ENCODE measurements around the gene FBN2.

DNA sequence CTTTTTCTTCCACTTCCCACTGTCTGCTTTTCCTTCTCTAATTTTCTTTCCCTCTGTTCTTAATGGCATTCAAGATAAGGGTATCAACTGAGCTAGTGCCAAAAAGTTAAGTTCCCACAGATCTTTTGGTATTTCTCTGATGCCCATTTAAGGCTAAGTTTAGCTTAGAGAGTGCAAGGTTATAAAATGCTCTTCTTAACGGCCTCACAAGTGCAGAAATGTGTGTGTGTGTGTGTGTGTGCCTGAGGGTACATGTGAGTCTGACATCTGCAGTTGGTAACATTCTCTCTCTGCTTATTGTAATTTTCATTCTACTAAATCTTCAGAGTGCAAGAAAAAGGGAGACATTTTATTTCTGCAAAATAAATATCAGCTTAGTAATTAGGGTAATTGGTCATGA, 24.2 kb downstream of the FBN2 start:
- TF ChIP-seq, protein P1, sequence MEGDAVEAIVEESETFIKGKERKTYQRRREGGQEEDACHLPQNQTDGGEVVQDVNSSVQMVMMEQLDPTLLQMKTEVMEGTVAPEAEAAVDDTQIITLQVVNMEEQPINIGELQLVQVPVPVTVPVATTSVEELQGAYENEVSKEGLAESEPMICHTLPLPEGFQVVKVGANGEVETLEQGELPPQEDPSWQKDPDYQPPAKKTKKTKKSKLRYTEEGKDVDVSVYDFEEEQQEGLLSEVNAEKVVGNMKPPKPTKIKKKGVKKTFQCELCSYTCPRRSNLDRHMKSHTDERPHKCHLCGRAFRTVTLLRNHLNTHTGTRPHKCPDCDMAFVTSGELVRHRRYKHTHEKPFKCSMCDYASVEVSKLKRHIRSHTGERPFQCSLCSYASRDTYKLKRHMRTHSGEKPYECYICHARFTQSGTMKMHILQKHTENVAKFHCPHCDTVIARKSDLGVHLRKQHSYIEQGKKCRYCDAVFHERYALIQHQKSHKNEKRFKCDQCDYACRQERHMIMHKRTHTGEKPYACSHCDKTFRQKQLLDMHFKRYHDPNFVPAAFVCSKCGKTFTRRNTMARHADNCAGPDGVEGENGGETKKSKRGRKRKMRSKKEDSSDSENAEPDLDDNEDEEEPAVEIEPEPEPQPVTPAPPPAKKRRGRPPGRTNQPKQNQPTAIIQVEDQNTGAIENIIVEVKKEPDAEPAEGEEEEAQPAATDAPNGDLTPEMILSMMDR (IDR thresholded peaks at IDR 0.05) = no peak
- TF ChIP-seq POLR2A (IDR thresholded peaks at IDR 0.05) (no peak), EP300 (IDR thresholded peaks at IDR 0.05) (no peak)
